HT1080 (cell line): Measurements from ENCODE around the gene FAAP100. TPM values are rescaled to one million over a fixed set of nuclear protein-coding genes. Genes with fewer than 3 reads are reported as not detected.
"Not testable (repeated sequence)": the region's sequence is repeated elsewhere in the genome, so short reads cannot be mapped to it uniquely, and the experiment has no call there.

Experiments used
- DNase-seq: peaks from one replicate; pipeline ENCODE4 v3.0.0-alpha.2; 2015; ENCODE audit warnings: low read depth
- polyA plus RNA-seq, 2 experiments: library from polyadenylated mRNA; depleted of rRNA; stranded (reverse); fragments of >200 nt; gene quantifications; 2 replicates each; pipeline ENCODE4 v1.2.3, GENCODE V29; 2015
- total RNA-seq: library from RNA; depleted of rRNA; stranded (reverse); fragments of >200 nt; shearing (Covaris generic); gene quantifications from 2 replicates; pipeline ENCODE4 v1.2.3, GENCODE V29; 2014; rRNA removed

Gene FAAP100, protein sequence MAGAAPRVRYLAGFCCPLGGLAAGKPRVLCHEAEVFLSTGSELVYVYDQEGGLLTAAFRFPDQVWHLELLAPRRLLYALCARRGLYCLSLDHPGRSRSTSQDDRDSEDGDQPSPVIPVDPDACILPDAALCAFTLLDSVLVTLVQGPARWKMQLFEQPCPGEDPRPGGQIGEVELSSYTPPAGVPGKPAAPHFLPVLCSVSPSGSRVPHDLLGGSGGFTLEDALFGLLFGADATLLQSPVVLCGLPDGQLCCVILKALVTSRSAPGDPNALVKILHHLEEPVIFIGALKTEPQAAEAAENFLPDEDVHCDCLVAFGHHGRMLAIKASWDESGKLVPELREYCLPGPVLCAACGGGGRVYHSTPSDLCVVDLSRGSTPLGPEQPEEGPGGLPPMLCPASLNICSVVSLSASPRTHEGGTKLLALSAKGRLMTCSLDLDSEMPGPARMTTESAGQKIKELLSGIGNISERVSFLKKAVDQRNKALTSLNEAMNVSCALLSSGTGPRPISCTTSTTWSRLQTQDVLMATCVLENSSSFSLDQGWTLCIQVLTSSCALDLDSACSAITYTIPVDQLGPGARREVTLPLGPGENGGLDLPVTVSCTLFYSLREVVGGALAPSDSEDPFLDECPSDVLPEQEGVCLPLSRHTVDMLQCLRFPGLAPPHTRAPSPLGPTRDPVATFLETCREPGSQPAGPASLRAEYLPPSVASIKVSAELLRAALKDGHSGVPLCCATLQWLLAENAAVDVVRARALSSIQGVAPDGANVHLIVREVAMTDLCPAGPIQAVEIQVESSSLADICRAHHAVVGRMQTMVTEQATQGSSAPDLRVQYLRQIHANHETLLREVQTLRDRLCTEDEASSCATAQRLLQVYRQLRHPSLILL
- 28.7 and 31.6 TPM in 2 replicates for total RNA-seq
- polyA plus RNA-seq (2015; cell fraction: cytosol; rRNA removed), result 18.1 and 19.3 TPM in 2 replicates
- 58.8 and 66.8 TPM in 2 replicates for polyA plus RNA-seq (2015; cell fraction: nucleus; rRNA removed)

DNA sequence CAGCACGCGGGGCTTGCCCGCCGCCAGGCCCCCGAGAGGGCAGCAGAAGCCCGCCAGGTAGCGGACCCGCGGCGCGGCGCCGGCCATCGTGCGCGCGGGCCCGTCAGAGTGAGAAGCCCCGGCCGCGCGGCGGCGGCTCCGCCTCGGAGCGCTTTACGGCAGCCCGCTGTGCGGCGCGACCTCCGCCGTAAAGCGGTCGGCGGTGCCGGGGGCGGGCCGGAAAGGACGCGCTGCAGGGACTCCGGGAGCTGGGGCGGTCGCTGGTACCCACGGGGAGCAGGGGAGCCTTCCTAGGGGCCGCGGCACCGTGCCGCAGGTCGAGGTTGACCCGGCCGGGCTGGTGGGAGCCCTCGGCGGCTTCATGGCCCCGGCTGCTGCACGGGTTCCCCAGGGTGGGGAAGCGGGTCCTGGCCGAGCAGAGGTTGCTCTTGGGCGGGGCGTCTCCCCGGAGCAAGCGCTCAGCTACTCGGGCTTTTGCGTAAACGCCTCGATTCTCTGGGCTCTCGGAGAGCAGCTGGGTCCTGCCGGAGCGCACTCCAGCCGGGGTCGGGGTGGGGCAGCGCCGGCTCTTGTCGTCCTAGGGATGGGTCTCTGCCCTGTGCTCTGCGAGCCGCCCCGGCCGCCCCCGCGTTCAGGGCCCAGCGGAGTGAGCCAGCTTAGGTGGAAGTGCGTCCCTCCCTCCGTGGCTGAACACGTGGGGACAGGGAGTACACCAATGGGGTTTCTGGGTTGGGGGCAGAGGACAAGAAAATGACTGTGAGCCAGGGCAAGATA lies at the start of gene FAAP100:
Gene FAAP100 (minus strand): TSS at position 110 of the 774 bp plus-strand sequence. CDS start 23 bp downstream, at position 87.
- DNase-seq, result peak; percentile 76

GRCh38 chr17:81601525-81602120 lies 49.5 kb upstream of the FAAP100 start:
- DNase-seq, result peak; percentile 69

DNA sequence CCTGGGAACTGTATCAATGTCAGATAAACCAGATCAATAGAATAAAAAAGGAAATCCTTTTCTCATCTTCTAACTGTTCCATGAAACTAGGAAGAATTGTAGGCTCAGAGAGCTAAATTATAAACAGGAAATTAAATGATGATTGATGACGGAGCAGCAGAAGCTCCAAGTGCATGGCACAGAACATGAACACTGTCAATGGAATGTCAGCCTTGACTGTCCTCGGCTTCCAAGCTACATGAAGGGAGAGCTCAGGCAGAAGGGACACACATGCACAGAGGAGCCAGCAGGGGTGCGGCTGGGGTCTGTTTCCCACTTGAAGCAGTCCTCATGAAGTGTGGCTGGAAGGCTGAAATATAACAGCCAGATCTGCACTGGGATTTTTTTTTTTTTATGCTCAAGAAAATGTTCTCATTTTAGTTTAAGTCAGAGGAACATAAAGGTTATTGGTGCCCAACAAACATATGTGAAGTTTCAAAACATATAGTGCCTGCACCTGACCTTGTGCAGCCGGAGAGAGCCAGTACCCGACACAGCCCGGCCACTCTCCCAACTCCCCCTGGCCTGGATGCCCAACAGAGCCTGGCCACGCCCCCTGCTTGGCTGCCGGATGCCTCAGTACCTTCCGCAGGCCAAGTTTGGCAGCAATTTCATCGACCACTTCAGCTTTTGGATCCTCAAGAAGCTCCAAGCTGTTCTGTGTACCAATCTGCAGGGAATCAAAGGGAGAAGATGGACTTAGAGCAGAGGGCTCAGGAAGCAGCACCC lies 47.8 kb upstream of the FAAP100 start:
- no peak for DNase-seq

DNA sequence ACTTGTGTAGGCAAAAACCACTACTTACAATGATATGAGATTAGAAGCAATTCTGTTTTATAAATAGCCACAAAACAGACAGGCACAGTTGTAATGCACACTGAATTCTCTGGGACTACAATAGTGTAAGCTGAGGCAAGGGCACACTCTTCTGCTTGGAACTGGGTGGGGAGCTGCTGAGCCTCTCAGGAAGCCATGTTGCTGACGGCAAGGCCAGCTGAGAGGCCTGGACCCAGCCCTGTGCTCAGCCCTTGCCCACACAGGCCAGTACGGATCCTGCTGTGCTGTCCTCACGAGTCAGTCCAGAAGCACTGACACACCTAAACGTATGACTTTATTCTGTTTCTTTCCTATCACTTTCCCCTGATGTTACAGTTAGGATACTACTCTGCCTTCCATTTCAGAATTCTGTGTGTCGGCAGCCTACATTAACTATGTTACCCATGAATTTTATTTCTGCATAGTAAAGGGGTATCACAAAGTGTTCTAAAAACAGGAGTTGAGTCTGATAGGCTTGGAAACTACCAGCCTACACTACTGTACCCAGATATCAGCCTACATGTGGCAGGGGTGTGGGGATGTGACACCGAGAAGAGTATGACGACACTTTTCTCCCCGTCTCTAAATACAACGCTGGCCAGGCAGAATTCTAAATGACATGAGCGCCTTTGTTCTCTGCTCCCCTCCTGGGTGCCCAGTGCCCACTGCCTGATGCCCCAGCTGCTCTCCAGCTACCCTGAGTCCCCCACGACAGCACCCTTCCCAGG lies 41.1 kb upstream of the FAAP100 start:
- no peak for DNase-seq

DNA sequence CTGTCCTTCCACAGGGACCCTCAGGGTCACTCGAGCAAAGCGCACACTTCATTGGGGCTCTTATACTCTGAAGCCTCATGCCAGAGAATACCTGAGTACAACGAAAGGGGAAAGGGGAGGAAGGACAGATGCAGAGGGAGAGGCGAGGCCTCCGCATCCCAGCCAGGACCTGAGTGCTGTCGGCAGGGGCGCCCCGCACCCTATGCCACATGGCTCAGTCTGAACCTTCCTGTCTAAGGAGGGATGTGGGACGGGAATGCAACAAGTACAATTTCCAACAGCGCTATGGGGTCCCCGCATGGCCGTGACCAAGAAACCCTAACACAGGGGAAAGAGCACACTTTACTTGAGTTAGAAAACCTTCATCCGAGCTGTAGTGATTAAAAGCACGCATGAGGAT lies 39.8 kb upstream of the FAAP100 start:
- DNase-seq, result no peak

DNA sequence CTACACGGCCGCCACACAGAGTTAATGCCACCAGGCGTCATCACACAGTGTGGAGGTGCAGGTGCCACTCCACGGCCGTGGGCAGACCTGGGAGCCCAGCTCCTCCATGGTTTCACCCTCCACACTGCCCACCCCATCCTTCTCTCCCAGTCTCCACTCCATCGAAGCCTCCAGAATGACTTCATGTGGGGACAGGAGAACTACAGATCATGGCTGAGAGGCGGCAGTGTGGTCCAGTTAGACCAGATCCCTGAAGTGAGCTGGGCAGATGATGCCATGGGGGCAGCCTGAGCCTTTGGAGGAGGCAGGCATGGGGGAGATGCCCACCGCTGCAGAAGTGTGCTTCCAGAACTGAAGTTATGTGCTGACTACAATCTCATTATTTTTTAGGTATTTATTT lies 38.0 kb upstream of the FAAP100 start:
- no peak for DNase-seq

DNA sequence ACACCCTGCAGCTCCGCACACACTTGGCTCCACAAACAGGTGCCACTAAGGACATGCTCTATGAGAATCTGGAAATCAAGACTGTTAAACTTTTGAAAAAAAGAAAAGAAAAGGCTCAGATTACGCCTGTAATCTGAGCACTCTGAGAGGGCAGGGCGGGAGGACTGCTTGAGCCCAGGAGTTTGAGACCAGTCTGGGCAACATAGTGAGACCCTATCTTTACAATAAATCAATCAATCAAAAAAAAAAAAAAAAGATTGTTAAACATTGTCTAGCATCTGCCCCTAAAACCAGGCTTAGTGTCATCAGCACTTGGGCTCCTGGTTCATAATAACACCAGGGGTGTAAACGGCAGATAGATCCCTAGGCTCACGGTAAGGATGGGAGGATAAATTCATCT lies 37.5 kb upstream of the FAAP100 start:
- no peak for DNase-seq

GRCh38 chr17:81586096-81586495 lies 33.9 kb upstream of the FAAP100 start:
- DNase-seq, result no peak

DNA sequence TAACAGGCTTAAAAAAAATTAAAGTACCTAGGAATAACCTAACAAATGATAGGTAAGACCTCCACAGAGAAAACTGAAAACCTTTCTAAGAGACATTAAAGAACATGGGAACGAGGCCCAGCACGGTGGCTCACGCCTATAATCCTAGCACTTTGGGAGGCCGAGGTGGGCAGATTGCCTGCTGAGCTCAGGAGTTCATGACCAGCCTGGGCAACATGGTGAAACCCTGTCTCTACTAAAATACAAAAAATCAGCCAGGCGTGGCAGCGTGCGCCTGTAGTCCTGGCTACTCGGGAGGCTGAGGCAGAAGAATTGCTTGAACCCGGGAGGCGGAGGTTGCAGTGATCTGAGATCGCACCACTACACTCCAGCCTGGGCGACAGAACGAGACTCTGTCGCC lies 32.6 kb upstream of the FAAP100 start:
- DNase-seq, result not testable (repeated sequence)

DNA sequence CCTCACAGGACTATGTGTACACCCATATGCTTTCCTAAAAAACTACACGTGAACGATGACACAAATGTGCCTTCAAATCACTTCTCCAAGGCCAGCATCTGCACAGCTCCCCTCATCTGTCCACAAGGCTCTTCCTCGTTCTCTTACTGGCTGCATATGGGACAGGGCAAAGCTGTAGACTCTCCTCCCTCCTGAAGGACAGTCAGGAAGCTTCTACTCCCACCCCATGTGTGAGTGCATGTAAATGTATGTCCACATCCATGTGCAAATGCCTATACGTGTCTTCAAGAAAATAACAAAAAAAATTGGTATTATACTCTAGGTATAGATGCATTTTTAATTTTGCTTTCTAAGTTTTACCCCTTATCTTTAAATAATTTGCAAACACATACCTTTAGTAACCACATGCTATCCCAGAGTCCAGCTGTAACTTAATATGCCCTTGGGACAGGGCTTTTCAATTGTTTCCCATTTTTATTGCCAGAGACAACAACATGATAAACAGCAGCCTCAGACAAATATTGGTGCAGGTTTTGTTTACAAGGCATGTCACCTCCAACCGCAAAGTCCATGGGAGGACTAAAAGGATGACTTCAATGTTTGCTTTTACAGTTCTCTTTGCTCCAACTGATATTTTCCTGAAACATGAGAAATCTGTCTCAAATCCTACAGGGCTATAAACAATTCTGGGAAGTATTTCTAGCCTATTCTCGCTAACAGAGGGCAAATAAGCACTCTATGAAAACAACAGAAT lies 31.6 kb upstream of the FAAP100 start:
- no peak for DNase-seq

GRCh38 chr17:81582749-81583148 lies 30.6 kb upstream of the FAAP100 start:
- DNase-seq, result no peak

DNA sequence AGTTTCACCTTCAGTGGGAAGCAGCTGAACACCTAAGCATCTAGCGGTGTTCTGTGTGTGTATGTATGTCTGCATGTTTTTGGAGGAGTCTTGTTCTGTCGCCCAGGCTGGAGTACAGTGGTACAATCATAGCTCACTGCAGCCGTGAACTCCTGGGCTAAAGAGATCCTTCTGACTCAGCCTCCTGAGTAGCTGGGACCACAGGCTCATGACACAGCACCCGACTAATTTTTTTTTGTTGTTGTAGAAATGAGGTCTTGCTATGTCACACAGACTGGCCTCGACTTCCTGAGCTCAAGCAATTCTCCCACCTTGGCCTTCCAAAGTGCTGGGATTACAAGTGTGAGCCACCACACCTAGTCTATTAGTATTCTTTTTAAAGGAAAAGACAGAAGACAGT lies 30.2 kb upstream of the FAAP100 start:
- peak; percentile 73 for DNase-seq

- no peak for DNase-seq
Observed at GRCh38 chr17:81581758-81582157, 29.6 kb upstream of the FAAP100 start.

- no peak for DNase-seq
Observed at GRCh38 chr17:81580481-81580880, 28.3 kb upstream of the FAAP100 start.

GRCh38 chr17:81579821-81580321 lies 27.7 kb upstream of the FAAP100 start:
- DNase-seq, result peak; percentile 60

DNA sequence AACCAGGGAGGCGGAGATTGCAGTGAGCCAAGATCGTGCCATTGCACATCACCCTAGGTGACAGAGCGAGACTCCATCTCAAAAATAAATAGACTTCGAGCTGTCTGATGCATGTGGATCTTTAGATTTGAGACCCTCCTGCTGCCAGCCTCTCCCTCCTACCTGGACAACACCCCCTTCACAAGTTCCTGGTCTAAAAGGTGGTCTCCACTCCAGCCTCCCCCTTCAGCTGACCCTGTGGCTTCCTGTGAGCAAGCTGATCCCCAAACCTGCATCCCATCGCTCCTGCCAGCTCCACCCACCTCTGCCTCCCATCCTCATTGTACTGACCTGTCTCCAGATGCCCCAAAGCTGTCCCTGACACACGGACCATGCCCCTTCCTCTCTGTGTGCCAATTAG lies 27.1 kb upstream of the FAAP100 start:
- no peak for DNase-seq

- DNase-seq, result no peak
Observed at GRCh38 chr17:81578561-81579225, 26.5 kb upstream of the FAAP100 start.

GRCh38 chr17:81578038-81578441 lies 25.9 kb upstream of the FAAP100 start:
- no peak for DNase-seq
